ENCODE measurements around the gene DRC7. TPM values are rescaled to one million over a fixed set of nuclear protein-coding genes. Genes with fewer than 3 reads are reported as not detected.
A peak's percentile ranks its signal among the peaks of the same experiment; 100 is the strongest.

The DRC7 gene
- total RNA-seq, 2 donors from 2014 or later, result 1.6 to 1.8 TPM

DNA sequence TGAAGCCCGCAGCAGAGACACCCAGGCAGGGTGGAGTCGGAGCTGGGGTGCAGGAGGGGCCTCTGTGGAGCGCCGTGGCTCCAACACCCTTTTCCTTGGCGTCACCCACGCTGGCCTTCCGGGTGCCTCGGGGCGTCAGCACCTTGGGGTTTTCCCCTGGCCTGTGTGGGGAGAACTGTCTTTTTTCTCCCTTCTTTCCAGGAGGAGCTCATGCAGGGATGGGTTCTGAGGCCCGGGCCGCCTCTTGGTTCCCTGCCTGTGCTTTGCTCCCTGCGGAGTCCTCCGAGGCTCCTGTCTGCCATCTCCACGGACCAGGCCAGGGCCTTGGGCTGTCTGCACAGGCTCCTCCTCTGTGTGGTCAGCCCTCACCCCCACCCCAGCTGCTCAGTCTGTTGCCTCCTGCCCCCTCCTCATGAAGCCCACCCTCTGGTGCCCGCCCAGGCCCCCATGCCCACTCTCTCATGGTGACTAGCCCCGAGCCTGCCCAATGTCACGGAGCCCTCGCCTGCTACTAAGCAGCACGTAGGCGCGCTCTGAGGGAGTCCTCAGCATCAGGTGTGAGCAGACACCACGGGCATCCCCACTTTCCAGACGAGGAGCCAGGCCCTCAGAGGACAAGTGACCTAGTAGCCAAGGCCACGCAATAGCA lies 45.9 kb downstream of the DRC7 start:
- Histone ChIP-seq H3K9ac (ENCODE audit: extremely low read depth, low read length, poor library complexity, severe bottlenecking) (no peak overlapping the region), H3K9me3 (ENCODE audit: control insufficient read depth, low read length) (no peaks in the 10 kb centered on the region), H3K4me1 (ENCODE audit: control insufficient read depth, insufficient read depth, low read length) (peaks cover 10% of the 10 kb centered on the region), H3K4me3 (ENCODE audit: low read length) (no peak overlapping the region), H3K36me3 (ENCODE audit: control insufficient read depth, insufficient read depth, low read length) (peaks cover 4% of the 10 kb centered on the region), H3K27me3 (ENCODE audit: control insufficient read depth, insufficient read depth, low read length, poor library complexity, severe bottlenecking) (no peaks in the 10 kb centered on the region), H3K27ac (ENCODE audit: low read depth, low read length) (no peak overlapping the region)
- 92 to 98% methylated on average over 18 to 24 of the region's 24 CpGs for WGBS, 2 experiments (ENCODE audit: insufficient coverage in 1 of 2, insufficient read length in 1 of 2)
- no peaks in the 10 kb centered on the region for H3K9me3 Mint-ChIP-seq
- no peak overlapping the region for H3K4me3 Mint-ChIP-seq
- H3K4me1 Mint-ChIP-seq, result peaks cover 18% of the 10 kb centered on the region
- peaks cover 4% of the 10 kb centered on the region for H3K36me3 Mint-ChIP-seq (ENCODE audit: low read depth)
- H3K27ac Mint-ChIP-seq, result no peak overlapping the region
- no peaks in the 10 kb centered on the region for H3K27me3 Mint-ChIP-seq (ENCODE audit: insufficient read depth)
- peak; percentile 36 for DNase-seq
- no peak for TF ChIP-seq CTCF (conservative IDR thresholded peaks at IDR 0.05)

- no peak overlapping the region for H3K27ac Mint-ChIP-seq
- peak; percentile 38 for DNase-seq
- Histone ChIP-seq H3K27me3 (ENCODE audit: control insufficient read depth, insufficient read depth, low read length, poor library complexity, severe bottlenecking) (no peaks in the 10 kb centered on the region), H3K9ac (ENCODE audit: extremely low read depth, low read length, poor library complexity, severe bottlenecking) (no peak overlapping the region), H3K4me3 (ENCODE audit: low read length) (no peak overlapping the region), H3K9me3 (ENCODE audit: control insufficient read depth, low read length) (no peaks in the 10 kb centered on the region), H3K27ac (ENCODE audit: low read depth, low read length) (no peak overlapping the region), H3K4me1 (ENCODE audit: control insufficient read depth, insufficient read depth, low read length) (peaks cover 8% of the 10 kb centered on the region), H3K36me3 (ENCODE audit: control insufficient read depth, insufficient read depth, low read length) (peaks cover 4% of the 10 kb centered on the region)
- peaks cover 14% of the 10 kb centered on the region for H3K4me1 Mint-ChIP-seq
- no peaks in the 10 kb centered on the region for H3K27me3 Mint-ChIP-seq (ENCODE audit: insufficient read depth)
- no peak overlapping the region for H3K4me3 Mint-ChIP-seq
- WGBS, 2 experiments (ENCODE audit: insufficient coverage in 1 of 2, insufficient read length in 1 of 2), result 90 to 95% methylated on average over 4 to 16 of the region's 16 CpGs
- peaks cover 6% of the 10 kb centered on the region for H3K36me3 Mint-ChIP-seq (ENCODE audit: low read depth)
- TF ChIP-seq CTCF (conservative IDR thresholded peaks at IDR 0.05), result no peak
- H3K9me3 Mint-ChIP-seq, result no peaks in the 10 kb centered on the region
Observed at GRCh38 chr16:57741660-57742191, 47.1 kb downstream of the DRC7 start.

DNA sequence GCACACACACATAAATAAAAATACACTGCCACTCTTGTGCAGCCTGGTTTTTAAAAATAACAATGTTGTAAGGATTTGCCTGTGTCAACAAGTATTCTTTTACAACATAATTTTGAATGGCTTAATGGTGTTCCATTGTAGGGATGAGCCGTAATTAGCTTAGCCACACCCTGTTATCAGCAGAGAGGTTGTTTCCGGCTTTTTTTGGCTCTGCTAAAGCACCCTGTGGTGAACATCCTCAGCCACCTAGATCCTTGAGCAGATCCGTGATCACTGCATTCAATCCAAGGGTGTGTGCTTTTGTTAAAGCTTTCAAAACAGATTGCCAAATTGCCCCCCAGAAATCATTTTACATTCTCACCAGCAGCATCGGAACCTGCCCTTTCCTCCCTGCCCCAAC lies 47.9 kb downstream of the DRC7 start:
- H3K9me3 Mint-ChIP-seq, result no peaks in the 10 kb centered on the region
- WGBS, 2 experiments (ENCODE audit: insufficient coverage in 1 of 2, insufficient read length in 1 of 2), result 69 to 82% methylated on average over 3 of the region's 4 CpGs
- no peak overlapping the region for H3K4me3 Mint-ChIP-seq
- Histone ChIP-seq H3K9me3 (ENCODE audit: control insufficient read depth, low read length) (no peaks in the 10 kb centered on the region), H3K27ac (ENCODE audit: low read depth, low read length) (no peak overlapping the region), H3K9ac (ENCODE audit: extremely low read depth, low read length, poor library complexity, severe bottlenecking) (no peak overlapping the region), H3K36me3 (ENCODE audit: control insufficient read depth, insufficient read depth, low read length) (peaks cover 4% of the 10 kb centered on the region), H3K27me3 (ENCODE audit: control insufficient read depth, insufficient read depth, low read length, poor library complexity, severe bottlenecking) (no peaks in the 10 kb centered on the region), H3K4me1 (ENCODE audit: control insufficient read depth, insufficient read depth, low read length) (peaks cover 5% of the 10 kb centered on the region), H3K4me3 (ENCODE audit: low read length) (no peak overlapping the region)
- H3K27me3 Mint-ChIP-seq (ENCODE audit: insufficient read depth), result no peaks in the 10 kb centered on the region
- peaks cover 6% of the 10 kb centered on the region for H3K36me3 Mint-ChIP-seq (ENCODE audit: low read depth)
- peak overlapping the region; percentile 29 for H3K27ac Mint-ChIP-seq
- H3K4me1 Mint-ChIP-seq, result peaks cover 6% of the 10 kb centered on the region
- TF ChIP-seq CTCF (conservative IDR thresholded peaks at IDR 0.05), result no peak
- DNase-seq, result peak; percentile 42
